CD14-positive monocyte (primary cell): ENCODE results near the gene DPH1. TPM values are rescaled to one million over a fixed set of nuclear protein-coding genes. Genes with fewer than 3 reads are reported as not detected.

Experiments used
- DNase-seq, 3 donors: peaks; one replicate each; pipeline ENCODE4 v3.0.0-alpha.2; 2011 to 2022
- H2AFZ ChIP-seq: 2 replicates; pipeline ENCODE4 v1.6.0; 2012; ENCODE audit warnings: mild to moderate bottlenecking, low read depth, low read length, inconsistent platforms; ENCODE audit not compliant: insufficient read depth, poor library complexity, severe bottlenecking
- H3K27ac ChIP-seq, 2 donors: 1 replicate in 1 of 2; 2 replicates in 1 of 2; pipeline ENCODE4 v1.5.1; 2012 to 2013; ENCODE audit warnings: low read length in 2 of 2, control low read depth in 1 of 2, inconsistent platforms in 1 of 2, low read depth in 1 of 2, mild to moderate bottlenecking in 1 of 2
- H3K27me3 ChIP-seq, 2 donors: one replicate each; pipeline versions ENCODE4 v1.6.0 to v1.6.1; 2011 to 2013; ENCODE audit warnings: low read length in 2 of 2; ENCODE audit not compliant: control insufficient read depth in 2 of 2, insufficient read depth in 2 of 2
- H3K36me3 ChIP-seq, 2 donors: replicated peaks in 1 of 2; 1 replicate in 1 of 2; 2 replicates in 1 of 2; pipeline versions ENCODE4 v1.5.1 to v1.6.1; 2012 to 2013; ENCODE audit warnings: low read length in 2 of 2, control low read depth in 1 of 2, inconsistent platforms in 1 of 2, mild to moderate bottlenecking in 1 of 2; ENCODE audit not compliant: insufficient read depth in 2 of 2, control insufficient read depth in 1 of 2
- H3K4me1 ChIP-seq, 2 donors: 1 replicate in 1 of 2; 2 replicates in 1 of 2; pipeline versions ENCODE4 v1.5.1 to v1.6.1; 2012 to 2013; ENCODE audit warnings: low read length in 2 of 2, control low read depth in 1 of 2, inconsistent platforms in 1 of 2, mild to moderate bottlenecking in 1 of 2, moderate library complexity in 1 of 2; ENCODE audit not compliant: insufficient read depth in 2 of 2, control insufficient read depth in 1 of 2
- H3K4me2 ChIP-seq: replicated peaks from 2 replicates; pipeline ENCODE3; 2012; ENCODE audit warnings: low read length, moderate library complexity, mild to moderate bottlenecking; ENCODE audit not compliant: poor library complexity, severe bottlenecking; ENCODE audit errors: extremely low read depth
- H3K4me3 ChIP-seq, 3 experiments: fragments of 200-600 bp in 1 of 3; sonication (generic) in 1 of 3; replicated peaks in 1 of 3; 1 replicate in 2 of 3; 2 replicates in 1 of 3; pipeline ENCODE4 v1.5.1; 2011 to 2013; ENCODE audit warnings: low read length in 3 of 3, mild to moderate bottlenecking in 3 of 3, control low read depth in 2 of 3, low read depth in 2 of 3, inconsistent platforms in 1 of 3, moderate library complexity in 1 of 3
- H3K79me2 ChIP-seq: 2 replicates; pipeline ENCODE4 v1.6.0; 2012; ENCODE audit warnings: mild to moderate bottlenecking, control low read depth, inconsistent platforms, low read length, moderate library complexity; ENCODE audit not compliant: insufficient read depth
- H3K9ac ChIP-seq: 2 replicates; pipeline ENCODE4 v1.6.0; 2017; ENCODE audit warnings: low read length, mild to moderate bottlenecking; ENCODE audit not compliant: insufficient read depth, poor library complexity, severe bottlenecking
- H3K9me3 ChIP-seq, 2 donors: replicated peaks in 1 of 2; 1 replicate in 1 of 2; 2 replicates in 1 of 2; pipeline versions ENCODE4 v1.5.1 to v1.6.1; 2012 to 2013; ENCODE audit warnings: low read length in 2 of 2, control low read depth in 1 of 2; ENCODE audit not compliant: control insufficient read depth in 1 of 2, insufficient read depth in 1 of 2
- H4K20me1 ChIP-seq: 2 replicates; pipeline ENCODE4 v1.6.0; 2012; ENCODE audit warnings: mild to moderate bottlenecking, low read length, control low read depth, moderate library complexity; ENCODE audit not compliant: insufficient read depth
- H3K27ac Mint-ChIP-seq, 7 donors: one replicate each; pipeline ENCODE4 v1.8.0; 2020; ENCODE audit warnings: mild to moderate bottlenecking in 7 of 7, mixed read lengths in 7 of 7, moderate library complexity in 6 of 7, inconsistent platforms in 2 of 7
- H3K27me3 Mint-ChIP-seq, 3 donors: one replicate each; pipeline ENCODE4 v1.8.0; 2021 to 2022; ENCODE audit warnings: low read depth in 3 of 3, mild to moderate bottlenecking in 3 of 3, mixed read lengths in 3 of 3, moderate library complexity in 3 of 3, inconsistent platforms in 1 of 3
- H3K36me3 Mint-ChIP-seq, 2 donors: one replicate each; pipeline ENCODE4 v1.8.0; 2020; ENCODE audit warnings: mixed read lengths in 2 of 2, inconsistent platforms in 1 of 2, mild to moderate bottlenecking in 1 of 2
- H3K4me1 Mint-ChIP-seq: one replicate; pipeline ENCODE4 v1.8.0; 2020; ENCODE audit warnings: mild to moderate bottlenecking, mixed read lengths
- H3K4me3 Mint-ChIP-seq, 2 donors: one replicate each; pipeline ENCODE4 v1.8.0; 2020; ENCODE audit warnings: mild to moderate bottlenecking in 2 of 2, mixed read lengths in 2 of 2, moderate library complexity in 1 of 2
- H3K9me3 Mint-ChIP-seq, 7 donors: one replicate each; pipeline ENCODE4 v1.8.0; 2020 to 2022; ENCODE audit warnings: mixed read lengths in 7 of 7, mild to moderate bottlenecking in 6 of 7, moderate library complexity in 6 of 7, inconsistent platforms in 2 of 7
- WGBS: methylation state at CpG from one replicate; pipeline ENCODE4 v1.1.5; 2013; ENCODE audit warnings: missing lambda C conversion rate; ENCODE audit not compliant: insufficient coverage; 5-methylcytosine and 5-hydroxymethylcytosine counted together
- intact Hi-C, 2 donors: fragments of 100-400 bp; cut with micrococcal nuclease; formaldehyde crosslinking; loops; one replicate each; pipeline versions ENCODE4 v1.15.0 to v1.15.1; 2023
- polyA plus RNA-seq, 3 donors: library from polyadenylated mRNA; depleted of rRNA in 1 of 3; unstranded in 2 of 3; stranded (reverse) in 1 of 3; fragments of 300-500 nt in 2 of 3; fragments of >200 nt in 1 of 3; fragmentation: Illumina TruSeq in 2 of 3; gene quantifications; 1 replicate in 2 of 3; 2 replicates in 1 of 3; pipeline ENCODE4 v1.2.3, GENCODE V29; 2012 to 2021
- TF ChIP-seq, protein P1 (sequence below): fragments of 200-600 bp; IDR thresholded peaks from one replicate; pipeline ENCODE4 v1.8.0; 2022; ENCODE audit warnings: antibody characterized with exemption, mild to moderate bottlenecking

The DPH1 gene
- polyA plus RNA-seq, 3 donors = 7.5 to 29.4 (median 9.3) TPM

GRCh38 chr17:2054262-2054511 lies 24.2 kb downstream of the DPH1 start:
- peaks cover 0 to 19% (median 8%) of the 10 kb centered on the region in 7 donors for H3K9me3 Mint-ChIP-seq
- Histone ChIP-seq H4K20me1 (peaks cover 14% of the 10 kb centered on the region), H3K9ac (no peak overlapping the region), H3K4me1 (peaks cover 39 to 83% of the 10 kb centered on the region in 2 donors), H3K9me3 (peaks cover 0 to 3% of the 10 kb centered on the region in 2 donors), H3K4me3 (peak overlapping the region in 1 of 3 experiments; percentile 78), H2AFZ (no peak overlapping the region), H3K27me3 (peaks cover 37 to 56% of the 10 kb centered on the region in 2 donors), H3K27ac (no peak overlapping the region), H3K36me3 (no peaks in the 10 kb centered on the region), H3K79me2 (no peaks in the 10 kb centered on the region), H3K4me2 (peak overlapping the region; percentile 53)
- intact Hi-C loops = loop anchor here (1.0 to 10.0 kb wide), 4 partner anchors 101 to 298 kb away; no protein-coding TSS in a partner anchor
- TF ChIP-seq, protein P1, sequence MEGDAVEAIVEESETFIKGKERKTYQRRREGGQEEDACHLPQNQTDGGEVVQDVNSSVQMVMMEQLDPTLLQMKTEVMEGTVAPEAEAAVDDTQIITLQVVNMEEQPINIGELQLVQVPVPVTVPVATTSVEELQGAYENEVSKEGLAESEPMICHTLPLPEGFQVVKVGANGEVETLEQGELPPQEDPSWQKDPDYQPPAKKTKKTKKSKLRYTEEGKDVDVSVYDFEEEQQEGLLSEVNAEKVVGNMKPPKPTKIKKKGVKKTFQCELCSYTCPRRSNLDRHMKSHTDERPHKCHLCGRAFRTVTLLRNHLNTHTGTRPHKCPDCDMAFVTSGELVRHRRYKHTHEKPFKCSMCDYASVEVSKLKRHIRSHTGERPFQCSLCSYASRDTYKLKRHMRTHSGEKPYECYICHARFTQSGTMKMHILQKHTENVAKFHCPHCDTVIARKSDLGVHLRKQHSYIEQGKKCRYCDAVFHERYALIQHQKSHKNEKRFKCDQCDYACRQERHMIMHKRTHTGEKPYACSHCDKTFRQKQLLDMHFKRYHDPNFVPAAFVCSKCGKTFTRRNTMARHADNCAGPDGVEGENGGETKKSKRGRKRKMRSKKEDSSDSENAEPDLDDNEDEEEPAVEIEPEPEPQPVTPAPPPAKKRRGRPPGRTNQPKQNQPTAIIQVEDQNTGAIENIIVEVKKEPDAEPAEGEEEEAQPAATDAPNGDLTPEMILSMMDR = no peak
- no peaks in the 10 kb centered on the region for H3K36me3 Mint-ChIP-seq
- H3K4me1 Mint-ChIP-seq = peaks cover 31% of the 10 kb centered on the region
- peaks cover 38 to 74% (median 49%) of the 10 kb centered on the region in 3 donors for H3K27me3 Mint-ChIP-seq
- no peak for DNase-seq
- no peak overlapping the region for H3K27ac Mint-ChIP-seq
- WGBS = 6% methylated on average over 16 of the region's 16 CpGs
- H3K4me3 Mint-ChIP-seq = peak overlapping the region; percentile 54 to 82

DNA sequence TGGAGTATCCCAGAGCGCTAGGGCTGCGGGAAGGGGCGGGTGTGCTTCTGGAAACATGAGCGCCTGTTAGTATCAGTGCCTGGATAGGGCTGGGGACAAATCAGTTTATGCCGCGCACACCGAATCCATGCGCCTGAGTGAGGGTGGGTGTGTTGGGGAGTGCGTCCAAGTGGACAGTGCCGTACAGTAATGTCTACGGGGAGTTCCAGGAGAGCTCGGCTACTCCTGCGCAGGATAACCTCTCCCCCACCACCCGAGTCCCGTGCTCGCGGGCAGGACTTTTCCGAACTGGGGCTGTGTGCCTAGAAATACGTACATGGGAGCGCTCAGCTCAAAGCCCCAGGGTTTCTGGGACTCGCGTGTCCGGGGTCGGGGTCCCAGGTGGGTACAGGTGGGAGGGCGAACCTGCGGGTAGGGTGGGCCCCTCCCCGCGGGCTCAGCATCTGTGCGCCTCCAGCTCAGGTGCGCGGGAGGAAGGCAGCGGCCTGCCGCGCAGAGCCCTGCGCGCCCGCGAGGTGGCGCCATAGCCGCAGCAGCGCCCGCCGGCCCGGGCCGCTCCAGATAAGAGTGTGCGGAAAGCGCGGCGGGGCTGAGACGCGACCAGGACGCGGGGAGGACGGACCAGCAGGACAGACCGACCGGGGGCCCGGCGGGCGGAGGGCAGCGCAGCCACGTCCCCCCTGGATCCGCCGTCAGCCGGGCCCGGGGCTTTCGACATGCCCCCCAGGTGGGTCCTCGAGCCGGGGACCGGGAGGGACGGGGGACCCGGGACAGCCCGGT lies 24.7 kb downstream of the DPH1 start, which contains the start of gene HIC1:
TSS of gene HIC1 (plus strand) at position 592 of the 780 bp plus-strand sequence. CDS start 1,588 bp downstream, outside the sequence.
- H3K4me3 ChIP-seq = peak within 1 kb of the TSS; percentile 7 to 78 (median 61)
- peak within 1 kb of the TSS; percentile 65 for H3K9ac ChIP-seq
- peaks cover 0 to 3% of the 10 kb centered on the region in 2 donors for H3K9me3 ChIP-seq
- Mint-ChIP-seq H3K27me3 (peaks cover 35 to 75% (median 49%) of the 10 kb centered on the region in 3 donors), H3K4me1 (peaks cover 33% of the 10 kb centered on the region), H3K4me3 (peak within 1 kb of the TSS; percentile 67 to 82), H3K27ac (peak within 1 kb of the TSS in 2 of 7 donors; percentile 2 to 75), H3K9me3 (peaks cover 0 to 19% (median 7%) of the 10 kb centered on the region in 7 donors), H3K36me3 (no peaks in the 10 kb centered on the region)
- H3K79me2 ChIP-seq = no peaks in the 10 kb centered on the region
- peaks cover 14% of the 10 kb centered on the region for H4K20me1 ChIP-seq
- peak; percentile 65 to 76 (median 74) for DNase-seq
- WGBS = under 1% methylated on average over 62 of the region's 72 CpGs
- peak within 1 kb of the TSS; percentile 85 for H3K4me2 ChIP-seq
- peaks cover 41 to 83% of the 10 kb centered on the region in 2 donors for H3K4me1 ChIP-seq
- H3K27me3 ChIP-seq = peaks cover 36 to 52% of the 10 kb centered on the region in 2 donors
- no peaks in the 10 kb centered on the region for H3K36me3 ChIP-seq
- TF ChIP-seq, protein P1 = peak; percentile 97
- intact Hi-C loops = loop anchor here (1.0 to 10.0 kb wide), 6 partner anchors 68 to 298 kb away; no protein-coding TSS in a partner anchor
- H2AFZ ChIP-seq = no peak within 1 kb of the TSS
- H3K27ac ChIP-seq = no peak within 1 kb of the TSS
